HG02885 (cell line): Measurements from ENCODE around the gene CSMD2.

Source experiments
- ATAC-seq: cut with Tn5 transposase; IDR thresholded peaks from one replicate; pipeline ENCODE4 v1.9.1; 2021; ENCODE audit warnings: mild to moderate bottlenecking; ENCODE audit not compliant: unreplicated experiment, poor library complexity

The CSMD2 gene

DNA sequence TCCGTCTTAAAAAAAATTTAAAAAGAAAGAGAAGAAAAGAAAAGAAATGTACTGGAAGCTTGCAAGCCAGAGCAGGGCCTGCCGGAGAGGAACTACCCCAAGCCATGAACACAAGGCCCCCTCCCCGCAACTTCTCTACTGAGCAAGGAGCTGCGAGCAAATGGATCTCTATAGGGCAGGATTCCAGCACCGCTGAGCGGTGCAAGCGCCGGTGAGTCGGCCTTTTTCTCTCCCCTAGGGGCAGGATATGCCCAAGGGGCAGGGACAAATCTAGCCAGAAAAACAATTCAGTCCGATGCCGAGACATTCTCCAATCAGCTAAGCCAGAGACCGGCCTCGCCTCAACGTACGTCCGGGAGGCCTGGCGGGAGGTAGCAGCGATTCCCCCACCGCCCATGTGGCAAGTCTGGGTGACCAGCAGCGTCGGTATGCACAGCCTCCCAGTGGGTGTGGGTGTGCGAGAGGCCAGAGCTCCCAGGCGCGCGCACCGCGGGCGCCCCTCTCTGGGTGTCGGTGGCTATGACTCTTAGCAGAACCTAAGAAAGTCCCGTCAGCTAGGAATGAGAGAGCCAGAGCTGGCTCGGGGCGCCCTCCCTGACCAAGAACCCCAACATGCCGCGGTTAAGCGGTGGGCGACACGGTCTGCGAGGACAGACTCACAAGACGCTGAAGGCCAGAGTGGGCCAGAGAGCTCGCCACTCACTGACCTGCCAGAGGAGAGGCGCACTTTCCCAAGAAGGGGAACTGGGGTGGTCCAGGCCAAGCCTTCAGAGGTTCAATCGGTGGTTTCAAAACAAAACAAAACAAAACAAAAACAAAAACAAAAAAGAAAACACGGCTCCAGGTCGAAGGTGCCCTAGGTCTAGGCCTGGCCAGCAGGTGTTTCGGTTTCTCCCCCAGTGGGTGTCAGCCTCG, 1.9 kb downstream of the CSMD2 start:
- peak; percentile 66 for ATAC-seq

DNA sequence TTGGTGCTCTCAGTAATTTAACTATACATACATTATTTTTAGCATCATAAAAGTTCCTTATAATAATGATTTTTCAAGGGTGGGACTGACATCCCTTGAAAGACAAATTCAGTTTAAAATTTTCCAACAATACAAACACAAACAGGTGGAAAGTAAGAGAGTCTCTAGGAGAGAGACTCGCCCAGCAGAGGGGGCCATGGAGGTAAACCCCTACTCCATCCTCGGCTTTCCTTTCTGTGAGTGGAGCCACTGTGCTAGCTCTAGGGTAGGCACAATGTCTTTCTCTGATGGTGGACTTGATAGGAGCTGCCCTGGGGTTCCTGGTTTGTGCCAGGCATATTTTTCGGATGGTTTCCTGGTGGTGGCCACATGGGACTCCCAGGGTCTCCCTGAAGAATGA, 8.3 kb downstream of the CSMD2 start:
- ATAC-seq = no peak

DNA sequence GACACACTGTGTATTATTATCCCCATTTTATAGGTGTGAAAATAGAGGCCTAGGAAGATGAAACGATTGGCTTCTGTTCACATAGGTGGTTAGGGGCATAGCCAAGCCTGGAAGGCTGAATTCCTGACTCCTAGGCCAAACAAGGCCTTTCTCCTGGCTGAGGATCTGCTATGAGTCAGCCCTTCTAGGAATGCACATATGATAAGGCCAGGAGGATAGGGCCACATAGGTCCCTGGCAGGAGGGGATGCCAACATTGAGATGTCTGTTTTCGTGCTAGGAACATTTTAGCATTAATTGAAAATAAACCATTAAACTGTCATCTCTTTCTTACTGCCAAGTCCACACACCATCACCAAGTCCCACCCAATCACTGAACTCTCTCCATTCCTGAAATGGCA, 9.2 kb downstream of the CSMD2 start:
- ATAC-seq = no peak

DNA sequence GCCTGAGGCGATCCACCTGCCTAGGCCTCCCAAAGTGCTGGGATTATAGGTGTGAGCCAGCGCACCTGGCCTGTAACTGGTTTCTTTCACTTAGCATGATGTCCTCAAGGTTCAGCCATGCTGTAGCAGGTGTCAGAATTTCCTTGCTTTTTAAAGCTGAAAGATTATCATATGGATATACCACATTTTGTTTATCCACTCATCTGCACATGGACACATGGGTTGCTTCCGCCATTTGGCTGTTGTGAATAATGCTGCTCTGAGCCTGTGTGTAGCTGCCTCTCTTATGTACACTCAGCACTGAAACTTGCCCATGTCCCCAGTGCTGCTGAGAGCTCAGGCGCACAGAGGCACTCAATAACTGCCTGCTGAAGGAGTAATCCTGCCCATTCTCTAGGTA, 11.8 kb downstream of the CSMD2 start:
- no peak for ATAC-seq

DNA sequence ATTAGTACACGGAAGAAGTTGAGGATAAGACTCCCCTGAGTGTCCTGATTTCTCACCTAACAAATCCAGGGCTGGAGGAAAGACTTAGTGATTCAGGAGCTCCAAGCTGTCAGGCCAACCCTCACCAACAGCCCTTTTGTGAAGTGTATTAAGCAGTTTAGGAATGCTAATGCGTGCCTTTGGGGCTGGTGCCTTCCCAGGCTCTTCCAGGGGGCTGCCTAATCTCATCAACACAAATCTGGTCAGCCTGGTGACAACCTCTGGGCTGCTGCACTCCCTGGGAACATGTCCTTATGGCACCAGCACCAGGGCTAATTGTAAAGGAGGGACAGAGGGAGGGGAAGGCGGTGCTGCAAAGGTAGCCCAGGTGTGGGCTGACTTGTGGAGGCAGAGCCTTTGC, 15.5 kb downstream of the CSMD2 start:
- no peak for ATAC-seq

DNA sequence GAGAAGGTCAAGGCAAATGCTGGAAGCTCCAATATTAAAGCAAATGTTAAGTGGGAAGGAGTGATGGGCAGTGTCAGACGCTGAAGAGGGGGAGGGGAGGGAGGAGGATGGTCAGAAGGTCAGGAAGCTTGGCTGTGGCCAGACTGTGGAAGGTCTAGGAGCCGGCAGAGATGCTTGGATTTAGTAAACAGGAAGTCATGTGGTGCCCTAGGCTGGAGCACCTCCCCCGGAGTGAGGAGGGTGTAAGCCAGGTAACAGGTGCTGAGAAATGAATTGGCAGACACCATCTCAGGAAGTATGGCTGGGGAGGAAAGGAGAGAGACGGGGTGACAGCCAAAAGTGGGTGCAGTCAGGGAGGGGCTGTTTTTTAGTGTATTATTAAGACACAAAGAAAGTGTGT, 17.7 kb downstream of the CSMD2 start:
- no peak for ATAC-seq

DNA sequence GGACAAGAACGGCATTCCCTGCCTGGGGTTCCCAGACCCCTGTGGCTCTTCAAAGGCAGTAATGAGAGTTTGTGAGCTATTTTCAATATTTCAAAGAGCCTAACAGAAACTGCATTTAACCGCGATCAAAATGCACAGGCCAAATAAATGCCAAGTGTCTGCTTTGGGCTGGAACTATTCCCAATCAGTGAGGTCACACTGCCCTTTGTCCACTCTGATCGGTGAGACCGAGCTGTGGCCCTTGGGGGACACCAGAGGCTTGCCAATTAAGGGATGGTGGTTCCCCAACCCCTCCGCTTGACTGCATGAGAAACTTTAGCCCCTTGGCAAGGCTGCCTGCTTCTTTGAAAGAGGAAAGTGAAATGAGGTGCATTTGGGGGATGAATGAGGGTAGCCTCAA, 20.3 kb downstream of the CSMD2 start:
- ATAC-seq = no peak

DNA sequence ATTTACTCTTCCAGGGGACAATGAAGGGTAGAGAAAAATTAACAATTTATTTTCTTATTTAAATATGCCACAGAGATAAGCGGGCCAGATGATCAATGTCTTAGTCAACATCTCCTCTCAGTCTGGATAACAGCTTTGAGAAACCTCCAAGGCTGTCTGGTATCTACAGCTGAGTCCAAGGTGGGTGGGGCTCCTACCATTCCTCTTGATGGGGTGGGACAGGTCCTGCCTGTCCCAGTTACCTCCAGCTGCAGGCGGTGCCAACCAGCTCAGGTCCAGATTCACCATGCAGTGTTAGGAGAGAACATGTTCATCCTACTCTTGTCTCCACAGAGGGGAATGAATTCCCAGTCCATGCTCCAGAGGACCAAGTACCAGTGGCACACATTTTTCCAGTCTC, 21.1 kb downstream of the CSMD2 start:
- no peak for ATAC-seq

DNA sequence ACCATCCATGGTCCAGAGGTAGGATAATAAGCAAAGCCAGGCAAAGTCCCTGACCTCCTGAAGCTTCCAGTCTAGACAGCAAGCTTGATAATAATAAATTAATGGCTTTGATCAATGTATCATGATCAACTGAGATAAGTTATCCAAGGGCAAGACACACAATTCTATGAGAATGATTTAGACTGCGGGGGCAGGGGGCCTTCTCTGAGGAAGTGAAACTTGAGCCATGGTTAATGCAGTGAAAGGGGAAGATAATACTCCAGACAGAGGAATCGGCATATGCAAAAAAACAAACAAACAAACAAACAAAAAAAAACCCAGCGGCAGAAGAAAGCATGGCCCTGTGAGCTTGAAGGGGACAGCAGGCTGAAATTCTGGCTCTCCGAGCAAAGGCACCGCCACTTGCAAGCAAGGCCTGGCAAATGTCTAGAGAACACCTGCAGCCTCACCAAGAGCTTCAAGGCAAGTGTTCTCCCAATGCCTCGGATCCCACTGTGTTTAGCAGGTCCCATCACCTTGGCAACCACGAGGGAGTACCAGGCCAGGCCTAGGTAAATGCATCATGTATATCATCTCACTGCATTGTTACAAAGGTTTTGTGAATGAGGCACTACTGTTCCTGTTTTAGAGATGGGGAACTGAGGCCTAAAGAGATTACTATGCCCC, 24.9 kb downstream of the CSMD2 start:
- no peak for ATAC-seq

DNA sequence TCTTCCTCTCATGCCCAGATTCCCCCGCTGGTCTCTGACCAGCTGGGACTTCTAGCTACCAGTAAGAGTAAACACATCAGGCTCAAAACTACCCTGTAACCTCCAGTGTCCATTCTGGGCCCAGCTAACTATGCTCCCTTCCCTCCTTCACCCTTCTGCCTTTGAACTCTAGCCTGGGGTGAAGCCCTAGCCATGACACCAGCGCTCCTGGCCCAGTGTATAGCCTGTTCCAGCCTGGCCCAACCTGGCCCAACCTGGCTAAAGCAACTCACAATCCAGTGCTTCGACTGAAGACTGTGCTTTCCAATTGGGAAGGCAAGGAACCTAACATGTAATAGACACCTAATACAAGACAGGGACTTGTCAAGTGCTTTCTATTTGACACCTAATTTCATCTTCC, 27.6 kb downstream of the CSMD2 start:
- no peak for ATAC-seq

DNA sequence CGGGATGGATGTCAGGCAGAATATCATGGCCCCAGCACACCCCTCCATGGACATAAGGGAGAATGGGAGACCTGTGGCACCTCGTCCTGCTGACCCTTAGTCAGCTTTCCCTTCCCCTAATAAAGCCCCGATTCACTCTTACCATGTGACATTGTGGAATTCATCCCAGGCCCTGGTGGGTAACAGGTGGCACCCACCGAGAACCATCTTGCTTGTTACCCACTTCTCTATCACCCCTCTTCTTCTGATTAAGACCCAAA, 32.9 kb downstream of the CSMD2 start:
- ATAC-seq = no peak

DNA sequence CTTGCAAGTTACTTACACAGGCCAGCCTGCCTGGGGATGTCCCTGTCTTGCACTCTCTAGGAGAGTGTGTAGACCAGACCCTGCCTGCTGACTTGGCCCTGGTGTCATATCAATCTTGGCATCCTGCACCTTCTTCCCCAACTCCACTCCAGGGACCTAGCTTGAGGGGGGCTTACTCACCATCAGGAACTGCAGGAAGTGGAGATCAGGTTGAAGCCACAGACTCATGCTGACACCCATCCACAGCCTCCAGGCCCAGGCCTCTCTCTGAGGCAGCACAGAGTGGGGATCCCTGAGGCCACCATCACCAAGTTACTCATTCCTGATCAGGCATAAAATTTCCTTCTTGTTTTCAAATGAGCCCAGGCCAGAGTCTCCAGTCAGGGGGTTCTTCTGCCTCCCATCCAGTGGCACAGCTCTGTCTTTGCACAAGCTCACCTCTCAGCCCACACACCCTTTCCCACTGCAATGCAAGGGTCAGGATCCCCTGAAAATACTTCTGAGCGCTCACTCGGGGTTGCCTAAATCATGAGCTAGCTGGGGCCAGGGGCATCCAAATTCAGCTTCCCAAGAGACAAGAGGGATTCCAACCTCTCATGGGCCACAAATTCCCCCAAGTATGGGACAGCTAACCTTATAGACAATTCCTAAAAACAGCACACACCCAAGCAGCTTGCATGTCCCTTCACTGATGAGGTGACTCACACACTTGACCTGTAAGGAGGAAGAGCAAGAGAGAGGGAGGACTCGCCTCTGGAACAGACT, 33.5 kb downstream of the CSMD2 start:
- no peak for ATAC-seq

DNA sequence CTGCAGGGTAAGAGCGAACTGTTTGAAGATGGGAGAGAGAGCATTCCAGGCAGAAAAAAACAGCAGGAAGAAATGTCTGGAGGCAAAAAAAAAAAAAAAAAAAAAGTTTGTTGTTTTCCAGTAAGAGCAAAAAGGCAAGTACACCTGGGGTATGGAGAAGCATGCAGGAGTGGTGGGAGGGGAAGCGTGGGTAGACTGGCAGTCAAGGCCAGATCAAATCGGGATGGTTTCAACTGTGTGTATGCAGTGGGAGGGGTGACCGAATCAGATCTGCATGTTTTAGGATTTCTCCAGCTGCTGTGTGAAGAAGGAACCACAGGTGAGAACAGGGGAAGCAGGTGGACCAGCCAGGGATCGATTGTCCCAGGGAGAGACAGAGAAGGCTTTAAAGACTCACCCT, 34.7 kb downstream of the CSMD2 start:
- ATAC-seq = no peak

DNA sequence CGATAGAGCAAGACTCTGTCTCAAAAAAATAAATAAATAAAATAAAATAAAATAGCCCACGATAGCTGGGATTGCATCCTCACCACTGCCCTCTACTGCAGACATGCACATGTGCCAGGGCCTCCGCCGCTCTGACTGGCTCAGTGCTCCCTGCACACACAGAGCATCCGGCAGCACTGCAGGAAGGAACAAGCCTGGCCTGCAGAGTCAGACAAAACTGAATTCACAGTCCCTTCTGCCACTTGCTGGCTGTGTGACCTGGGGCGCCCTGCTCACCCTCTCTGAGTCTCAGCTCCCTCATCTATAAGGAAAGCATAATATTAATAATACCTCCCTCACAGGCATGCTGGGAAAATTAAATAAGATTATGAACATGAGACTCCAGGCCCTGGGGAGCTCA, 35.4 kb downstream of the CSMD2 start:
- ATAC-seq = no peak

DNA sequence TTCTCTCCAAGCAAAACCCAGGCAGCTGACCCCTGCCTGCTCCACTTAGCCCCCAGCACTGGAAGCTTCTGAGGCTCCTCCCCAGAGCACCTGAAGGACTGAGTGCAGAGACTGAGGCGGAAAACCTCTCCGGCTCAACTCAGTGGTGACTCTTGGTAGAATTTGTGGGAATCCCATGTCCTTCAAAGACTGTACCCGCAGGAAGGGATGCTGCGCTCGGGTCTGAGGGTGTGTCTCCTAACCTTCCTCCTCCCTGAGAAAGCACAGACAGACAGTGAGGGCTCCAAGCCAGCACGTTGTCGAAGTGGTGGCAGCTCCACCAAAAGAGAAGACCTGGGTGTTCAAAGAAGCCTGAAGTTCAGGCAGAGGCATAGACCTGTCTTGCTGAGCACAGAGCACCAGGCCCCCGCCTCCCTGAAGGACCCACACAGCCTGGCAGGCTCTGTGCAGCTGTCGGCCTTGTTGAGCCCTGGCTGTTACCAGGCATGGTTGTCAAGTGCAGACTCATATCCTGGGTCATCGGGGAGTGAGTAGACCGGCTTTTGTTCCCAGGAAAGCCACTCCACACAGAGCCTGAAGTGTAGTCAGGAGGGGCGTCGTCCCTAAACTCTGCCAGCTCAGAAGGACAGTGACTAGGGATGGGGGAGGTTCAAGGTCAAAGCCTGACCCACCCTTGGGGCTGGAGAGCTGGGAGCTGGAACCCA, 36.7 kb downstream of the CSMD2 start:
- no peak for ATAC-seq

DNA sequence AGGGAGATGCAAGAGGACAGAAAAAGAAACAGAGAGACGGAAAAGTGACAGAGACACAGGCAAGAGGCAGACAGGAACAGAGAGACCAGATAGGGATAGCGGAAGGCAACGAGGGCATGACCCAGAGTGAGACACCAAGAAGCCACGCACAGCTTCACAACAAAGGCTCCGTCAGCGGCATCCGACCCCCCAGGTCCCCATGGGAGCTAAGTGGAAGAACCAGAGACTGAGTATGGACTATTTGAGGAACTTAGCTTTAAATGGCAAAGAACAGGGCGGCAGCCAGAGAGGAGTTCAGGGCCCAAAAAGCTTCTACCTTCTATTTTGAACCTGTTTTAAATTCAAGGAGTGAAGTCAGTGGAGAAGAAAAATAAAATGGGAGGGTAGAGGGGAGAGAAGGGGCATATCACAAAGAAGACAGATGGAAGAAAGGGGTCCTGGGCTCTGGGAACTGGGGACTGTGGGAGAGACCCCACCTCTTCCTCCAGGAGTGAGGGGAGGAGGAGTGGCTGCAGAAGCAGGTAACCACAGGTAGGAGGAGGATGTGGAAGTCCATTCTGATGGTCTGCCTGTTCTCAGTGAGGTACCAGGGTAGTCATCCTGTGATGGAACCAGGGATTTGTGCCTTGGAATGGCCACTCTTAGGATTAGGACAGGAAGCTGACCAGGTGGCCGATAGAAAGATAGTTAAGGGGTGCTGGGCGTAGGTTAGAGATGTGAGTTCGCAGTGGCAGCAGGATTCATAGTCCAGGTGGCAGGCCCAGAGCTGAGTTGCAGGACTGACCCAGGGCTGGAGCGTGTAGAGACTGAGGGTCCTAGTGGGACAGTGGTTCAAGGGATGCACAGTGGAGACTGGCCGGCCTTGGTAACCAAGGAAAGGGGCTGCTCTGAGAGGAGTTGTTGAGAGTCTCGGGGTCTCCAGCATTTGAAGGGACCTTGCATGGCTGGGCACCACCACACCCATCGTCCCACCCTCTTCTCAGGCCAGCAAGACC, 37.7 kb downstream of the CSMD2 start:
- no peak for ATAC-seq

DNA sequence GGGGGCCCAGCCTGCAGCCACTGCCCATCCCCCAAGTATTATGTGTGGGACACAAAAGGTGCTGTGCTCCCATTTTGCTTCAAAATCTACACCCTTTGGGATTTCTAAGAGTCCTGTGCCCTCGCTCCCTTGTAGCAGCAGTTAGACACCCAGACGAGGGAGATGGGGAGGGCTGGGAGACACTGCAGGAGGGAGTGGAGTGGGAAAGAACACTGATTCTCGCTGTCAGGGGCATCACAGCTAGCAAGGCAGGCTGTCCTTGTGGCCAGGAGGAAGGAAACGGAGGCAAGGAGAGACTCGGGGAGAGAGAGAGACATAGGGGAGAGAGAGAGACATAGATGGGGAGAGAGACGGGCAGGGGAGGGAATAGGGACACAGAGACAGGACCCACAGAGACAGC, 38.5 kb downstream of the CSMD2 start:
- ATAC-seq = no peak

DNA sequence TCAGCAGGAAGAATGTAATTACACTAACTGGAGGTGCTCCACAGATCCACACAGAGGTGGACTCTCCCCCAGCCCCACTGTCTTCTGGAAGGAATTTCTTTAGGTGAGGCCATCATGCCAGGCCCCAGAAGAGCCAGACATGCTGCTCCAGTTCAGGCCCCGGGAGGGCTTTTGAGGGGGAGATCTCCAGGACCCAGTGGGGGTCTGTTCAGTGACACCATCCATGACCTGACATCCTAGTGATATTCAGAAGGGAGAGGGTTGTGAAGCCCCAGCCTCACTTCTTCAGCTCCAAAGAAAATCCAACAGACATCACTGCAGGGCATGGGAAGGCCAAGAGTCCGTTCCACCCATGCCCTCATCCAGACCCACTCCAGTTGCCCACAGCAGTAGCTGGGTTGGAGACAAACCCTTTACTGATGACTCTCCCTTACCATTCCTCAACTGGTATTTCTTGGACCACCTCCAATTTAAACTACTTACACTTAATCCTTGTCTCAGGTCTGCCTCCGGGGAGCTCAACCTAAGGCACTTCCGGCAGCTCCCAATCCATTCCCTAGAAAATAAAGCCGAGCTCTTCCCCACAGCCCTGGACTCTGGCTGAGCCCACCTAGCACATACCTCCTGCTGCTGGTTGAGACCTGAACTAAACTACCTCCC, 39.2 kb downstream of the CSMD2 start:
- no peak for ATAC-seq
